IMR-90 (cell line): ENCODE measurements around the gene IMPDH1. TPM values are rescaled to one million over a fixed set of nuclear protein-coding genes. Genes with fewer than 3 reads are reported as not detected.

Experiments
- ATAC-seq: fragments of 200-7000 bp; cut with Tn5 transposase; 2 replicates; pipeline ENCODE4 v1.9.1; 2020; ENCODE audit warnings: low read depth, mild to moderate bottlenecking, moderate library complexity
- BruUV-seq: library from RNA; stranded (reverse); fragments of 400-500 nt; replicated peaks from 2 replicates; lab custom pipeline; 2021; lab: Mats Ljungman, UMichigan
- CTCF ChIA-PET: fragments of 300-600 bp; formaldehyde crosslinking; extraction: SDS; loops from one replicate; lab custom pipeline; 2021; ENCODE audit warnings: antibody characterized with exemption; lab: Yijun Ruan, JAX
- POLR2A ChIA-PET: fragments of 300-600 bp; sonication (Branson Sonifier 250); formaldehyde crosslinking; loops from one replicate; lab custom pipeline; 2022; ENCODE audit warnings: antibody characterized with exemption; ENCODE audit not compliant: unreplicated experiment; lab: Charles Lee
- DNase-seq: peaks from one replicate; pipeline ENCODE4 v3.0.0; 2013
- H2AFZ ChIP-seq: replicated peaks from 2 replicates; pipeline ENCODE3; 2013; ENCODE audit warnings: low read length, mild to moderate bottlenecking; ENCODE audit not compliant: poor library complexity
- H2AK5ac ChIP-seq: 2 replicates; pipeline ENCODE4 v1.6.1; 2013; ENCODE audit warnings: low read depth, low read length, inconsistent platforms
- H2AK9ac ChIP-seq: replicated peaks from 2 replicates; pipeline ENCODE3; 2013; ENCODE audit warnings: mild to moderate bottlenecking, low read depth, low read length, moderate library complexity; ENCODE audit not compliant: poor library complexity
- H2BK120ac ChIP-seq: 2 replicates; pipeline ENCODE4 v1.6.1; 2013; ENCODE audit warnings: low read depth, low read length, inconsistent platforms
- H2BK15ac ChIP-seq: 3 replicates; pipeline ENCODE4 v1.6.1; 2013; ENCODE audit warnings: low read depth, low read length, inconsistent platforms
- H2BK20ac ChIP-seq: 2 replicates; pipeline ENCODE4 v1.6.1; 2013; ENCODE audit warnings: low read depth, mild to moderate bottlenecking, inconsistent platforms, low read length, moderate library complexity
- H2BK5ac ChIP-seq: 2 replicates; pipeline ENCODE4 v1.6.1; 2013; ENCODE audit warnings: mild to moderate bottlenecking, low read depth, low read length, inconsistent platforms; ENCODE audit not compliant: poor library complexity, severe bottlenecking
- H3K14ac ChIP-seq: replicated peaks from 2 replicates; pipeline ENCODE4 v1.6.1; 2013; ENCODE audit warnings: low read depth, low read length, inconsistent platforms
- H3K18ac ChIP-seq: 2 replicates; pipeline ENCODE4 v1.6.1; 2013; ENCODE audit warnings: low read depth, low read length, control low read depth
- H3K23ac ChIP-seq: 2 replicates; pipeline ENCODE4 v1.6.1; 2013; ENCODE audit warnings: low read depth, low read length, inconsistent platforms
- H3K27ac ChIP-seq: 2 replicates; pipeline ENCODE4 v1.5.1; 2013; ENCODE audit warnings: mild to moderate bottlenecking, control low read depth, low read length; ENCODE audit not compliant: insufficient read depth
- H3K27me3 ChIP-seq: 2 replicates; pipeline ENCODE4 v1.6.1; 2013; ENCODE audit warnings: low read length; ENCODE audit not compliant: control insufficient read depth, insufficient read depth
- H3K36me3 ChIP-seq: 2 replicates; pipeline ENCODE4 v1.6.1; 2013; ENCODE audit warnings: low read length, mixed read lengths; ENCODE audit not compliant: control insufficient read depth, insufficient read depth
- H3K4ac ChIP-seq: 2 replicates; pipeline ENCODE4 v1.6.1; 2013; ENCODE audit warnings: low read depth, low read length, inconsistent platforms
- H3K4me1 ChIP-seq: 2 replicates; pipeline ENCODE4 v1.6.1; 2013; ENCODE audit warnings: low read length, mixed read lengths; ENCODE audit not compliant: control insufficient read depth, insufficient read depth
- H3K4me2 ChIP-seq: 2 replicates; pipeline ENCODE4 v1.6.1; 2013; ENCODE audit warnings: low read depth, mild to moderate bottlenecking, control low read depth, low read length, moderate library complexity
- H3K4me3 ChIP-seq: 2 replicates; pipeline ENCODE4 v1.5.1; 2013; ENCODE audit warnings: low read depth, mild to moderate bottlenecking, control low read depth, low read length, moderate library complexity; ENCODE audit not compliant: insufficient read depth
- H3K56ac ChIP-seq: 2 replicates; pipeline ENCODE4 v1.6.1; 2013; ENCODE audit warnings: low read length, inconsistent platforms; ENCODE audit not compliant: insufficient read depth; ENCODE audit errors: extremely low read depth
- H3K79me1 ChIP-seq, 2 experiments: 2 replicates each; pipeline ENCODE4 v1.6.1; 2013; ENCODE audit warnings: low read length in 2 of 2, inconsistent platforms in 1 of 2, low read depth in 1 of 2
- H3K9ac ChIP-seq: 2 replicates; pipeline ENCODE4 v1.6.1; 2013; ENCODE audit warnings: low read depth, low read length, control low read depth
- H3K9me1 ChIP-seq: 2 replicates; pipeline ENCODE4 v1.6.1; 2013; ENCODE audit warnings: low read length, inconsistent platforms; ENCODE audit not compliant: insufficient read depth
- H3K9me3 ChIP-seq: 2 replicates; pipeline ENCODE4 v1.6.1; 2013; ENCODE audit warnings: low read length; ENCODE audit not compliant: control insufficient read depth, insufficient read depth
- H4K20me1 ChIP-seq: 2 replicates; pipeline ENCODE4 v1.6.1; 2013; ENCODE audit warnings: low read length, inconsistent platforms; ENCODE audit not compliant: insufficient read depth
- H4K5ac ChIP-seq: 2 replicates; pipeline ENCODE4 v1.6.1; 2013; ENCODE audit warnings: mild to moderate bottlenecking, low read depth, low read length, control low read depth
- H4K8ac ChIP-seq, 2 experiments: 2 replicates each; pipeline ENCODE4 v1.6.1; 2013; ENCODE audit warnings: low read depth in 2 of 2, low read length in 2 of 2, control low read depth in 1 of 2, inconsistent platforms in 1 of 2
- H4K91ac ChIP-seq: 2 replicates; pipeline ENCODE4 v1.6.1; 2013; ENCODE audit warnings: low read depth, low read length, inconsistent platforms; ENCODE audit not compliant: insufficient read depth
- BHLHE40 ChIP-seq: fragments of 150-350 bp; IDR thresholded peaks from 2 replicates; pipeline ENCODE4 v1.6.1; 2016; ENCODE audit warnings: mild to moderate bottlenecking, low read depth, low read length
- CEBPB ChIP-seq: IDR thresholded peaks from 2 replicates; pipeline ENCODE4 v1.6.1; 2012; ENCODE audit warnings: low read depth, low read length, improper control_type of control experiment
- CHD1 ChIP-seq: IDR thresholded peaks from 2 replicates; pipeline ENCODE4 v1.6.1; 2012; ENCODE audit warnings: low read depth, low read length, improper control_type of control experiment
- CTCF ChIP-seq: conservative IDR thresholded peaks from 2 replicates; pipeline ENCODE4 v1.5.1; 2012; ENCODE audit warnings: mild to moderate bottlenecking, low read depth, low read length, improper control_type of control experiment
- ELK1 ChIP-seq: fragments of 150-350 bp; IDR thresholded peaks from 2 replicates; pipeline ENCODE4 v1.6.1; 2016; ENCODE audit warnings: low read depth, mild to moderate bottlenecking, low read length, moderate library complexity, borderline replicate concordance
- FOS ChIP-seq: fragments of 150-350 bp; IDR thresholded peaks from 2 replicates; pipeline ENCODE4 v1.6.1; 2016; ENCODE audit warnings: low read depth, low read length
- MAFK ChIP-seq: IDR thresholded peaks from 2 replicates; pipeline ENCODE4 v1.6.1; 2012; ENCODE audit warnings: low read depth, low read length, improper control_type of control experiment
- MAZ ChIP-seq: IDR thresholded peaks from 2 replicates; pipeline ENCODE4 v1.6.1; 2012; ENCODE audit warnings: low read depth, mild to moderate bottlenecking, low read length, improper control_type of control experiment, moderate library complexity, borderline replicate concordance
- MXI1 ChIP-seq: IDR thresholded peaks from 2 replicates; pipeline ENCODE4 v1.6.1; 2012; ENCODE audit warnings: low read depth, mild to moderate bottlenecking, low read length, moderate library complexity, borderline replicate concordance
- NFE2L2 ChIP-seq: fragments of 150-350 bp; IDR thresholded peaks from 2 replicates; pipeline ENCODE4 v1.6.1; 2016; ENCODE audit warnings: low read depth, mild to moderate bottlenecking, low read length
- POLR2A ChIP-seq: IDR thresholded peaks from 2 replicates; pipeline ENCODE4 v1.6.1; 2012; ENCODE audit warnings: mild to moderate bottlenecking, low read depth, low read length
- RAD21 ChIP-seq: IDR thresholded peaks from 2 replicates; pipeline ENCODE4 v1.6.1; 2012; ENCODE audit warnings: low read length, improper control_type of control experiment
- RCOR1 ChIP-seq: IDR thresholded peaks from 2 replicates; pipeline ENCODE4 v1.6.1; 2012; ENCODE audit warnings: mild to moderate bottlenecking, low read length, improper control_type of control experiment; ENCODE audit not compliant: insufficient replicate concordance
- RFX5 ChIP-seq: IDR thresholded peaks from 2 replicates; pipeline ENCODE4 v1.8.0; 2012; ENCODE audit warnings: low read depth, mild to moderate bottlenecking, low read length, moderate library complexity
- SMC3 ChIP-seq: fragments of 150-350 bp; IDR thresholded peaks from 2 replicates; pipeline ENCODE4 v1.6.1; 2016; ENCODE audit warnings: low read depth, mild to moderate bottlenecking, antibody characterized with exemption, low read length, moderate library complexity
- USF2 ChIP-seq: fragments of 150-350 bp; IDR thresholded peaks from 2 replicates; pipeline ENCODE4 v1.6.1; 2017; ENCODE audit warnings: mild to moderate bottlenecking, antibody characterized with exemption, low read length, low read depth
- WGBS, 2 experiments: methylation state at CpG; one replicate each; pipeline versions ENCODE4 v1.1.5 to v1.1.7; 2013; ENCODE audit warnings: missing lambda C conversion rate in 2 of 2; ENCODE audit not compliant: insufficient read length in 1 of 2; ENCODE audit errors: extremely low coverage in 2 of 2; 5-methylcytosine and 5-hydroxymethylcytosine counted together
- dilution Hi-C: fragments of 300-500 bp; cut with HindIII; formaldehyde crosslinking; loops from one replicate; pipeline ENCODE4 v1.14.3; 2018; ENCODE audit warnings: low sequenced_read_pairs; ENCODE audit not compliant: unreplicated experiment
- in situ Hi-C: fragments of 300-500 bp; cut with MboI; formaldehyde crosslinking; loops from 3 replicates; pipeline ENCODE4 v1.14.3; 2019; ENCODE audit warnings: low sequenced_read_pairs, inconsistent platforms, mixed read lengths
- intact Hi-C: fragments of 100-400 bp; cut with micrococcal nuclease; formaldehyde crosslinking; loops from 2 replicates; pipeline ENCODE4 v1.10.0; 2022
- polyA plus RNA-seq, 3 experiments: library from polyadenylated mRNA; depleted of rRNA; stranded (reverse); fragments of >200 nt; gene quantifications; 2 replicates each; pipeline ENCODE4 v1.2.3, GENCODE V29; 2012; ENCODE audit warnings: low replicate concordance in 1 of 3
- total RNA-seq: library from RNA; depleted of rRNA; stranded (reverse); fragments of >200 nt; gene quantifications from 2 replicates; pipeline ENCODE4 v1.2.3, GENCODE V29; 2012

IMPDH1 gene
- total and polyA plus RNA-seq, 2 of the 4 experiments (the other 2 are of a cell fraction), result 49.5 to 69.3 TPM

- no peak overlapping the region for H2BK120ac ChIP-seq
- no peak overlapping the region for H3K27ac ChIP-seq
- TF ChIP-seq USF2 (no peak), CTCF (no peak), MAZ (no peak), RAD21 (no peak), MXI1 (no peak), BHLHE40 (no peak), MAFK (no peak), CEBPB (no peak), RFX5 (no peak), NFE2L2 (no peak), ELK1 (no peak), POLR2A (no peak), FOS (no peak), CHD1 (no peak), SMC3 (no peak), RCOR1 (no peak)
- H3K9me1 ChIP-seq, result no peaks in the 10 kb centered on the region
- no peak overlapping the region for H3K9ac ChIP-seq
- H4K20me1 ChIP-seq, result 0 out of 2 replicates have a peak, but pooled peaks cover 3% of the 10 kb centered on the region
- H3K4ac ChIP-seq, result no peak overlapping the region
- ChIA-PET POLR2A (no interaction called here), CTCF (interaction anchor here (0.6 to 1.5 kb wide), 2 partner anchors 16 to 24 kb away, joined by 3 to 4 read pairs; no protein-coding TSS in a partner anchor)
- no peaks in the 10 kb centered on the region; the same call in 1 of the 2 replicates for H3K4me1 ChIP-seq
- H3K56ac ChIP-seq, result no peak overlapping the region
- H3K4me2 ChIP-seq, result no peak overlapping the region
- BruUV-seq, result no TSS peak
- no peak overlapping the region for H2BK15ac ChIP-seq
- no peaks in the 10 kb centered on the region for H3K9me3 ChIP-seq
- ATAC-seq, result no peak
- H3K4me3 ChIP-seq, result no peak overlapping the region
- H4K8ac ChIP-seq, result no peak overlapping the region
- dilution Hi-C loops, result no loop called here
- no peaks in the 10 kb centered on the region for H3K36me3 ChIP-seq
- H2BK5ac ChIP-seq, result no peak overlapping the region
- no peak overlapping the region for H2AK5ac ChIP-seq
- intact Hi-C loops, result no loop called here
- peaks cover 78% of the 10 kb centered on the region for H3K27me3 ChIP-seq
- no peak overlapping the region for H2BK20ac ChIP-seq
- no peak overlapping the region for H3K14ac ChIP-seq
- H3K18ac ChIP-seq, result no peak overlapping the region
- in situ Hi-C loops, result no loop called here
- H4K91ac ChIP-seq, result no peak overlapping the region
- no peak overlapping the region for H3K23ac ChIP-seq
- WGBS, 2 experiments, result 40% methylated on average over 2 of the region's 6 CpGs; no CpG with 5 or more reads in 1 of the 2 experiments
- no peak overlapping the region for H2AFZ ChIP-seq
- no peak overlapping the region for H2AK9ac ChIP-seq
- H3K79me1 ChIP-seq, result no peaks in the 10 kb centered on the region
- H4K5ac ChIP-seq, result no peak overlapping the region
- no peak for DNase-seq
Observed at GRCh38 chr7:128363261-128363721, 46.5 kb downstream of the IMPDH1 start.
